HG03103 (cell line): ENCODE data around the gene ST8SIA5.

Source experiments
- ATAC-seq: cut with Tn5 transposase; IDR thresholded peaks from one replicate; pipeline ENCODE4 v1.9.1; 2021; ENCODE audit warnings: low read depth; ENCODE audit not compliant: unreplicated experiment

Gene ST8SIA5

GRCh38 chr18:46632401-46633071 is 124.3 kb downstream of the ST8SIA5 start:
- ATAC-seq, result no peak

- no peak for ATAC-seq
Observed at GRCh38 chr18:46630991-46631390, 125.9 kb downstream of the ST8SIA5 start.

GRCh38 chr18:46630160-46630559 is 126.7 kb downstream of the ST8SIA5 start:
- no peak for ATAC-seq

GRCh38 chr18:46629361-46629760 is 127.5 kb downstream of the ST8SIA5 start:
- ATAC-seq, result no peak

- ATAC-seq, result no peak
Observed at GRCh38 chr18:46628206-46628605, 128.6 kb downstream of the ST8SIA5 start.

- ATAC-seq, result no peak
Observed at GRCh38 chr18:46627136-46627535, 129.7 kb downstream of the ST8SIA5 start.

- ATAC-seq, result no peak
Observed at GRCh38 chr18:46625069-46625468, 131.8 kb downstream of the ST8SIA5 start.

- no peak for ATAC-seq
Observed at GRCh38 chr18:46624127-46624526, 132.7 kb downstream of the ST8SIA5 start.

- no peak for ATAC-seq
Observed at GRCh38 chr18:46623541-46623940, 133.3 kb downstream of the ST8SIA5 start.

- no peak for ATAC-seq
Observed at GRCh38 chr18:46622999-46623398, 133.9 kb downstream of the ST8SIA5 start.

GRCh38 chr18:46622451-46622850 is 134.4 kb downstream of the ST8SIA5 start:
- no peak for ATAC-seq

GRCh38 chr18:46621871-46622270 is 135.0 kb downstream of the ST8SIA5 start:
- no peak for ATAC-seq

GRCh38 chr18:46621111-46621766 is 135.6 kb downstream of the ST8SIA5 start:
- no peak for ATAC-seq

- ATAC-seq, result no peak
Observed at GRCh38 chr18:46619559-46619958, 137.3 kb downstream of the ST8SIA5 start.
